ENCODE measurements around the gene NLGN1.

- TF ChIP-seq CTCF (IDR thresholded peaks at IDR 0.05) (no peak), ZFX (IDR thresholded peaks at IDR 0.05; ENCODE audit: borderline replicate concordance) (no peak)
Measured at GRCh38 chr3:173699353-173699752, 301.8 kb downstream of the NLGN1 start.
